Neural cell (in vitro differentiated cells): Measurements from ENCODE around the gene SPNS1. TPM values are rescaled to one million over a fixed set of nuclear protein-coding genes. Genes with fewer than 3 reads are reported as not detected.
"Not testable (repeated sequence)": the region's sequence is repeated elsewhere in the genome, so short reads cannot be mapped to it uniquely, and the experiment has no call there.

Source experiments
- H2AFZ ChIP-seq: fragments of 200-600, 300-800 bp; sonication (generic), shearing (Covaris generic); 2 replicates; pipeline ENCODE4 v1.6.0; 2014; ENCODE audit warnings: low read depth, mild to moderate bottlenecking, antibody characterized with exemption, low read length, moderate library complexity
- H3F3A ChIP-seq: fragments of 200-600 bp; shearing (Covaris generic); 2 replicates; pipeline ENCODE4 v1.6.1; 2016; ENCODE audit warnings: mild to moderate bottlenecking, moderate library complexity, mixed read lengths, antibody characterized with exemption, low read length; ENCODE audit not compliant: insufficient read depth, poor library complexity, severe bottlenecking
- H3K27ac ChIP-seq: fragments of 200-600, 300-800 bp; sonication (generic), shearing (Covaris generic); 2 replicates; pipeline ENCODE4 v1.5.1; 2014; ENCODE audit warnings: mild to moderate bottlenecking, low read length, moderate library complexity
- H3K27me3 ChIP-seq: fragments of 300-800, 200-600 bp; sonication (generic), shearing (Covaris generic); 2 replicates; pipeline ENCODE4 v1.6.0; 2014; ENCODE audit warnings: mild to moderate bottlenecking, low read depth, low read length, moderate library complexity; ENCODE audit not compliant: insufficient read depth
- H3K36me3 ChIP-seq: fragments of 300-800, 200-600 bp; sonication (generic), shearing (Covaris generic); 2 replicates; pipeline ENCODE4 v1.5.1; 2014; ENCODE audit warnings: mild to moderate bottlenecking, antibody characterized with exemption, low read length, moderate library complexity; ENCODE audit not compliant: insufficient read depth
- H3K4me2 ChIP-seq: fragments of 300-800, 200-600 bp; sonication (generic), shearing (Covaris generic); 2 replicates; pipeline ENCODE4 v1.6.0; 2014; ENCODE audit warnings: mild to moderate bottlenecking, low read length
- H3K4me3 ChIP-seq: fragments of 300-800, 200-600 bp; sonication (generic), shearing (Covaris generic); 2 replicates; pipeline ENCODE4 v1.5.1; 2014; ENCODE audit warnings: mild to moderate bottlenecking, low read length, moderate library complexity
- H3K79me2 ChIP-seq: fragments of 200-600 bp; shearing (Covaris generic); replicated peaks from 2 replicates; pipeline ENCODE4 v1.6.0; 2014; ENCODE audit warnings: mild to moderate bottlenecking, low read length, moderate library complexity; ENCODE audit not compliant: insufficient read depth
- H3K9ac ChIP-seq: fragments of 300-800, 200-600 bp; sonication (generic), shearing (Covaris generic); 2 replicates; pipeline ENCODE4 v1.6.1; 2016; ENCODE audit warnings: mild to moderate bottlenecking, low read length, mixed read lengths
- H3K9me2 ChIP-seq: fragments of 200-600 bp; shearing (Covaris generic); 2 replicates; pipeline ENCODE4 v1.6.1; 2016; ENCODE audit warnings: mild to moderate bottlenecking, low read length, mixed read lengths; ENCODE audit not compliant: insufficient read depth
- H3K9me3 ChIP-seq: fragments of 200-600, 300-800 bp; sonication (generic), shearing (Covaris generic); 2 replicates; pipeline ENCODE4 v1.6.1; 2016; ENCODE audit warnings: mild to moderate bottlenecking, mixed run types, low read length, moderate library complexity, mixed read lengths
- H4K20me1 ChIP-seq: fragments of 200-600 bp; shearing (Covaris generic); 2 replicates; pipeline ENCODE4 v1.6.1; 2016; ENCODE audit warnings: mild to moderate bottlenecking, mixed run types; ENCODE audit not compliant: insufficient read depth
- CTCF ChIP-seq: fragments of 450-650 bp; IDR thresholded peaks from 2 replicates; pipeline ENCODE4 v1.5.1; 2014; ENCODE audit warnings: antibody characterized with exemption, mild to moderate bottlenecking, moderate library complexity; ENCODE audit not compliant: poor library complexity, severe bottlenecking
- EP300 ChIP-seq: fragments of 450-650 bp; conservative IDR thresholded peaks from 2 replicates; pipeline ENCODE4 v1.6.1; 2014; ENCODE audit warnings: antibody characterized with exemption, mild to moderate bottlenecking, moderate library complexity; ENCODE audit not compliant: poor library complexity, severe bottlenecking
- EZH2 ChIP-seq: fragments of 200-600, 300-800 bp; shearing (Covaris generic), sonication (generic); IDR thresholded peaks from 2 replicates; pipeline ENCODE4 v1.6.1; 2014; ENCODE audit warnings: antibody characterized with exemption, low read length, borderline replicate concordance, mild to moderate bottlenecking; ENCODE audit not compliant: insufficient read depth, poor library complexity, severe bottlenecking
- MXI1 ChIP-seq: fragments of 450-650 bp; conservative IDR thresholded peaks from 2 replicates; pipeline ENCODE4 v1.6.1; 2014; ENCODE audit warnings: antibody characterized with exemption, mild to moderate bottlenecking; ENCODE audit not compliant: poor library complexity, severe bottlenecking
- POLR2AphosphoS5 ChIP-seq: IDR thresholded peaks from 2 replicates; pipeline ENCODE4 v1.6.1; 2012
- RAD21 ChIP-seq: fragments of 450-650 bp; conservative IDR thresholded peaks from 2 replicates; pipeline ENCODE4 v1.6.1; 2014; ENCODE audit warnings: antibody characterized with exemption, mild to moderate bottlenecking, moderate library complexity
- REST ChIP-seq: IDR thresholded peaks from 2 replicates; pipeline ENCODE4 v1.6.1; 2012; ENCODE audit warnings: borderline replicate concordance
- SMC3 ChIP-seq: fragments of 450-650 bp; conservative IDR thresholded peaks from 2 replicates; pipeline ENCODE4 v1.6.1; 2014; ENCODE audit warnings: antibody characterized with exemption, mild to moderate bottlenecking, moderate library complexity; ENCODE audit not compliant: poor library complexity
- TAF1 ChIP-seq: IDR thresholded peaks from 2 replicates; pipeline ENCODE4 v1.6.1; 2012; ENCODE audit warnings: low read depth
- polyA plus RNA-seq: library from polyadenylated mRNA; depleted of rRNA; stranded (reverse); fragments of >200 nt; gene quantifications from 2 replicates; pipeline ENCODE4 v1.2.3, GENCODE V29; 2014

SPNS1 gene
- polyA plus RNA-seq, 1 donor from 2014 or later, result 41.6 TPM

GRCh38 chr16:28938721-28939120 lies 35.9 kb upstream of the SPNS1 start:
- H2AFZ ChIP-seq, result no peak overlapping the region
- no peak overlapping the region for H3K9ac ChIP-seq
- H3K27me3 ChIP-seq, result no peaks in the 10 kb centered on the region
- TF ChIP-seq EP300, result no peak
- no peak for TF ChIP-seq CTCF
- no peak for TF ChIP-seq POLR2AphosphoS5
- no peak for TF ChIP-seq SMC3
- no peak for TF ChIP-seq EZH2
- no peak for TF ChIP-seq REST
- TF ChIP-seq RAD21, result no peak
- TF ChIP-seq MXI1, result no peak
- TF ChIP-seq TAF1, result no peak
- no peak overlapping the region for H3K27ac ChIP-seq
- no peaks in the 10 kb centered on the region for H3K9me2 ChIP-seq
- no peaks in the 10 kb centered on the region for H3K79me2 ChIP-seq
- H3K36me3 ChIP-seq, result no peaks in the 10 kb centered on the region
- H4K20me1 ChIP-seq, result no peaks in the 10 kb centered on the region
- no peaks in the 10 kb centered on the region for H3F3A ChIP-seq
- H3K9me3 ChIP-seq, result no peaks in the 10 kb centered on the region
- no peak overlapping the region for H3K4me2 ChIP-seq
- H3K4me3 ChIP-seq, result no peak overlapping the region

- not testable (repeated sequence) for H2AFZ ChIP-seq
These were observed 34.8 kb upstream of the SPNS1 start for GRCh38 chr16:28939825-28940224.

GRCh38 chr16:28943281-28943680 lies 31.3 kb upstream of the SPNS1 start:
- Histone ChIP-seq H4K20me1 (no peaks in the 10 kb centered on the region), H3K4me2 (no peak overlapping the region), H3K36me3 (no peaks in the 10 kb centered on the region), H3K27me3 (no peaks in the 10 kb centered on the region), H3K4me3 (no peak overlapping the region), H3K79me2 (no peaks in the 10 kb centered on the region), H3F3A (no peaks in the 10 kb centered on the region), H2AFZ (no peak overlapping the region), H3K9ac (no peak overlapping the region), H3K9me2 (no peaks in the 10 kb centered on the region), H3K9me3 (no peaks in the 10 kb centered on the region), H3K27ac (no peak overlapping the region)
- TF ChIP-seq SMC3, result no peak
- TF ChIP-seq MXI1, result no peak
- TF ChIP-seq TAF1, result no peak
- TF ChIP-seq RAD21, result no peak
- no peak for TF ChIP-seq CTCF

More at GRCh38 chr16:28939825-28940224, 34.8 kb upstream of the SPNS1 start:
- not testable (repeated sequence) for H4K20me1 ChIP-seq, H3K9me2 ChIP-seq, H3K79me2 ChIP-seq, H3K4me3 ChIP-seq, H3K4me2 ChIP-seq, H3F3A ChIP-seq, H3K36me3 ChIP-seq, H3K9ac ChIP-seq, H3K27ac ChIP-seq, H3K27me3 ChIP-seq, H3K9me3 ChIP-seq
